Measurements from ENCODE around the gene OVOL2.

The OVOL2 gene

GRCh38 chr20:18011482-18011881, 46.2 kb downstream of the OVOL2 start:
- no peak for DNase-seq

GRCh38 chr20:18009116-18009515, 48.6 kb downstream of the OVOL2 start:
- DNase-seq = no peak

GRCh38 chr20:18007534-18008292, 50.0 kb downstream of the OVOL2 start:
- no peak for DNase-seq

GRCh38 chr20:18006684-18007083, 51.0 kb downstream of the OVOL2 start:
- DNase-seq = no peak

- no peak for DNase-seq
These were observed 51.7 kb downstream of the OVOL2 start for GRCh38 chr20:18005990-18006364.

GRCh38 chr20:18005170-18005989, 52.3 kb downstream of the OVOL2 start:
- no peak for DNase-seq

- no peak for DNase-seq
These were observed 53.2 kb downstream of the OVOL2 start for GRCh38 chr20:18004384-18005031.

GRCh38 chr20:18003897-18004296, 53.8 kb downstream of the OVOL2 start:
- DNase-seq = no peak

- no peak for DNase-seq
These were observed 56.4 kb downstream of the OVOL2 start for GRCh38 chr20:18001131-18001921.

- DNase-seq = no peak
These were observed 58.1 kb downstream of the OVOL2 start for GRCh38 chr20:17999566-17999965.

GRCh38 chr20:17998446-17998845, 59.3 kb downstream of the OVOL2 start:
- DNase-seq = no peak

- DNase-seq = peak; percentile 44
These were observed 61.5 kb downstream of the OVOL2 start for GRCh38 chr20:17995967-17996819.

GRCh38 chr20:17993546-17993945, 64.2 kb downstream of the OVOL2 start:
- DNase-seq = no peak

GRCh38 chr20:17992847-17993513, 64.7 kb downstream of the OVOL2 start:
- no peak for DNase-seq

- DNase-seq = no peak
These were observed 65.5 kb downstream of the OVOL2 start for GRCh38 chr20:17992224-17992637.

GRCh38 chr20:17990278-17990972, 67.3 kb downstream of the OVOL2 start:
- DNase-seq = no peak

- no peak for DNase-seq
These were observed 69.7 kb downstream of the OVOL2 start for GRCh38 chr20:17987988-17988387.

- DNase-seq = no peak
These were observed 72.2 kb downstream of the OVOL2 start for GRCh38 chr20:17985388-17986018.

- no peak for DNase-seq
These were observed 81.4 kb downstream of the OVOL2 start for GRCh38 chr20:17976305-17976704.
